GM19238 (cell line): ENCODE data around the gene NALCN.
"Not testable (repeated sequence)": the region's sequence is repeated elsewhere in the genome, so short reads cannot be mapped to it uniquely, and the experiment has no call there.

Source experiments
- DNase-seq: peaks from one replicate; pipeline ENCODE4 v3.0.0; 2011; ENCODE audit warnings: low spot score; ENCODE audit not compliant: insufficient read length

NALCN gene

DNA sequence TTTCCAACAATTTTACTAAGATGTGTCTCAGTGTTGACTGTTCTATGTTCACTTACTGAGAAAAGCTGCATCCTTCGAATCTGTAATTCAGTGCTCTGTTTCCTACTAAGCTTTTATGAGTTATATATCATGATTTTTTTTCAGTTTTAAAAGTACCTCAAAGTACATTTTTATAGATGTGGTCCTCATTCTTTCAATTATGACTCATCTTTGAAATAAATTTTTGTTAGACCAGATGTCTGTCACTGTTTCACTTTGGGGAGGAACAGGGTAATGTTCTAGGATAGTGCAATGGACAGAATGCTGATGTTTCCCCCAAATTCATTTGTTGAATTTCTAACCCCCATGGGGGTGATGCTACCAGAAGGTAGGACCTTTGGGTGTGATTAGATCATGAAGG is 74.8 kb downstream of the NALCN start:
- DNase-seq: no peak

DNA sequence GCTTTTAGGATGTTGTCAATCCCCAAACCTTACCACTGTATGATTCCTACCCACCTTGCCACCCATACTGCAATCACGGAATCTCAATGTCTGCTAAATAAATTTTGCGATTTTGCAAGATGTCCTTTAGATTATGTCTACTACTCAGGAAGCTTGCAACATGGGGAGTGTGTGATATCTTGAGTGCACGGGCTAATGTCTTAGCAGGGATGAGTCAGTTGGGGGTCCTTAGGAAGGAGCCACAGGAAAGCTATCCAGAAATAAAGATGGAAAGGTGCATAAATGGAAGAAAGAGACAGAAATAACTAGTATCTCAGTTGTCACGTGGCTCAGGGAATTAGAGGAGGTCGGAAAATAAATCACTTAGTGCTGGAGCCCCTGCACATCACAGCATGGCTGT is 77.1 kb downstream of the NALCN start:
- DNase-seq: no peak

DNA sequence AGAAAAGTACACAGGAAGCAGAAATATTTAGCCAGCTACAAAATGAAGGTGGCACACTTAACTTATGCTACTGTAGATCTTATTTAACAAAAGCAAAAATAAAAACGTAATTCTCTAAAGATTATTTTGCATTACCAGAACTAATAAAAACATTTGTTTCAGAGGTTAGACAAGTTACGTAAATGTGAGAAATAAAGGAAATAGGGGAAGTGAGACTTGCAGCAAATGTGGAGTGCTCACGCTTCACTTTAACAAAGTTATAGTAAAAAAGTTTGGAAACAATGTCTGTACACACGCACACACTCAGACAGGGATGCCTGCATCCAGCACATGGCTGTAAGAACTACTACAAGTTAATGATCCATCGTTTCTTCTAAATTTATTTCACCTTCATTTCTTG is 83.7 kb downstream of the NALCN start:
- no peak for DNase-seq

GRCh38 chr13:101331731-101332130 is 84.6 kb downstream of the NALCN start:
- no peak for DNase-seq

DNA sequence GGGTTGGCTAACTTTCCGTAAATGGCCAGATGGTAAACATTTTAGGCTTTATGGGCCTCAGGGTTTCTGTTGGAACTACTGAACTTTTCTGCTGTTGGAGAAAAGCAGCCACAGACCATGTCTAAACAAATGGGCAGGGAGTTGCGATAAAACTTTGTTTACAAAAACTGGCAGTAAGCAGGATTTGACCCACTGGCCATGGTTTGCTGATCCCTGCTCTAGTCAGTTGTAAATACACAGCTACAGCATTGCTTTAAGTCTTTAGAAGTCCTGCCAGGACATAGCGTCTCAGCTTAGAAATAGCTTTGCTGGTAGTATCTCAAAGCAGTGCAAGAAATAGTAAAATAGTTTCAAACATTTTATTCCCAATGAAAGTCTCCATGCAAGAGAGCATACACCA is 88.4 kb downstream of the NALCN start:
- DNase-seq: no peak

DNA sequence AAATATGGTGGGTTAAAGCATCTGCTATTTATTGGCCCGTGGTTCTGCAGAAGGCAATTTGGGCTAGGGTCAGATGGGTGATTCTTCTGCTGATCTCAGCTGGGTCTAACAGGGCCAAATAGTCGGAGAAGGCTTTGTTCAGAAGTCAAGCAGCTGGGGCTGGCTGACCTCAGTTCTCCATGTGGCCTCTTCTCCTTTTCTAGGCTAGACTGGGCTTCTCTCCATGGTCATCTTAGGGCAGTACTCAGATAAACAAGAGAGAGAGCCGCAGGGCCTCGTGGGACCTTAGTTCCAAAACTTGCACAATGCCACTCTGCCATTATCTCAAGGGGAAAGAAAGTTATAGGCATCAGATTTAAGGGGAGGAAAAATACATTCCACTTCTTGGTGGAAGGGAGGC is 89.6 kb downstream of the NALCN start:
- DNase-seq: no peak

DNA sequence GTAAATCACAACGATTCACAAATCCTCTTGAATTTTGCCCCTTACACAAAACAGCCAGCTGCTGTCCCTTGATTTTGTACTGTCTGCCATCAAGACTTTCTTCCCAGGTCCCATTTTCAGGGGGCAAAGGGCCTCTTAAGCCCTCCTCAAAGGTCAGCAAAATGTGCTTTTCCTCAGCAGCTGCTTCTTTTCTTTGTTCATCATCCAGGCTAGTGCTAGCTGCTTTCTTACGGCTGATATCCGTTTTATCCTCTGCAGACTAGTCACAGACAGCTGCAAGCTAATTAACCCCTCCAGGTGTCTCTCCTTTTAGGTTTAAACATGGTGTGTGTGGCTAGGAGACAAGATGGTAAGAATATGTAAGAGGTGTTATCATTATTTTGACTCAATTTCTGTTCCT is 90.9 kb downstream of the NALCN start:
- no peak for DNase-seq

DNA sequence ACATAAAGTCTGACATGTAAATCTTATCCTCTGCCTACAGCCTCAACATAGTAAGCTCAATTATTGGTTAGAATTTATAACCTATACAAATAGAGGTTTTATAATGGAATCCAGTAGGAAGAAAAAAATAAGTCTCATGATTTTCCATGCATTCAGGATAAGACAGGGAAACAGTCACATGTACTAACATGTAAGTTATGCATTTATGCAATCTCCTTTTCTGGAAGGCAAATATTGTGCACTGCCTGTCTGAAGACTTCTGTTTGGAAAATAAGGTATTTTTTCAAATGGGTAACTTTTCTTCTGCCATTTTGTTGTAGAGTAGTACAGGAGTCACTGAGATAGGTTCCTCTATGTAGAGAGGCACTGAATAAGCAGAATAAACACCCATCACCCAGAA is 92.7 kb downstream of the NALCN start:
- DNase-seq: no peak

DNA sequence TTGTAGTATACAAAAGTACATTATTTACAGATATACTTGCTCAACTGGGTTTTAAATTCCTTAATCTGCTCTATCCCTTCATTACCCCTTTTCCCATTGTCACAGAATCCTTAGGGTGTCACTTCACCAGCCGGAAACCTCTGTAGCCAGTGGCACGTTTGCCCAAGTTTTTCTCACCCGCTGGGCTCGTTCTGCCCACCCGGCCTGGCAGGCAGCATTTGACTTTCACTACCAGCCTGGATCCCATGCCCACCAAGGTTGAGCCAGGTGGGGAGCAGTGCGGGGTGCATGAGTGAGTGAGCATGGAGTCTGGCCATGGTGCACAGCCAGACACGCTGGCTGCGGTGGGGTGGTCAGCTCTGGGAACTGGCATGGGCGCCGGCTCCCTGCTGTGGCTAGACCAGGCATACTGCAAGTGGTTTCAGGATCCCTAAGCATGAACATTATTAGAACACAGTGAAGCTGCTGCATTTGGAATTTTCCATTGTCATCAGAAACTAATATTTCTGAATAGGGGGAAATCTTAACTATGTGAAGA is 98.3 kb downstream of the NALCN start:
- no peak for DNase-seq

GRCh38 chr13:101313479-101313878 is 102.8 kb downstream of the NALCN start:
- not testable (repeated sequence) for DNase-seq

- no peak for DNase-seq
These were observed 107.2 kb downstream of the NALCN start for GRCh38 chr13:101309014-101309619.

DNA sequence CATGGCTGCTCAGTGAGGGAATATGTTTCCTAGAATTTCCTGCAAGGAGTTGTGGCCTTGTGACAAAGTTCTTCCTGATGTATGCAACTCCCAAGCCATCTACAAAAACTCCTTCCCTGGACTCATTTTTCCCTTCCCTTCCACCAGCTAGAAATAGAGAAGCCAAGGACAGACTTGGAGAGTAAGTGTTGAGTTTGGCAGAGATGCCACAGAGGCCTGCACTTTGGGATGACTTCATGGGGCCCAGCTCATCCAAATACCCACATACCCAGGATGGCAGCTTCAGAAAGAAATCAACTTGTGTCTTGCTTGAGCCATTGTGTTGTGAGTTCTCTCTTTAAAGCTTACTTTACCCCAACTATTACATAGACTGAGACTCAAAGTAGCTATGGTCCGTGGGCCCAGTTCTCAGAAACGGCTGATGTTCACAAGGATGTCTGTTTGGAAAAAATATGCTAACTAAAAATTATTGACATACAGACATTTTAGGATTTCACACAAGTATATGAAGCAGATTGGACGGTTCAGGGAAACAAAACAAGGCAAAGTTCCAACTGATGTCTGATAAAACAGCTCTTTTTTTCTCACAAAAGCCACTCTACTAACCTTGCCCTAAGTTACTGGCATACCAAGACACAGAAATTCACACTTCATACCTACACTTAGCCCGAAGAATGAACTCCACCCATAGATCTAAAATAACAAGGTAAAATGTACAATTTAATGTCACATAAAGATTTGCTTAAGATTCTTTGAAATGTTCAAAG is 107.9 kb downstream of the NALCN start:
- no peak for DNase-seq

DNA sequence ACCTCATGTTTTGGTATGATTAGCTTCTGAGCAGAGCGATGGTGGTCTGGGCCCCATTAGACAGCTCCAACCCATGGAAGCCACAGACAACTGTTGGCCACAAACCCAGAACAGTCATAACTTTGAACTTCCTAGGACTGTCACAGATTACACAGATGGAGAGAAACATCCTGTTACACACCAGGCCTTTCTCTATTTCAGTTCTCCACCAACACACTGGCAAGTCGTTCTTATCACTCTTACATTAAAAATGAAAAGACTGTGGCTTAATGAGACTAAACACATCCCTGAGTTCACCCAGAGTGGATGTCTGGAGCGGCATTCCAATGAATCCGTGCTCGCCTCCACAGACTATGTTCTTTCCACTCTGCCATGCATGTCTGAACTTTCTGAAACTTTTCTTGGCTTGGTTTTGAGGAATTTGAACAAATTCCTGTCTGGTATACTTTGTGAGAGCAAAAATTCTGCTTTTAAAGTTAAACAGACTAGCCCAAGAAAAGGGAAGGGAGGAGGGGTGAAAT is 109.1 kb downstream of the NALCN start:
- DNase-seq: no peak

- no peak for DNase-seq
These were observed 109.5 kb downstream of the NALCN start for GRCh38 chr13:101306773-101307172.

DNA sequence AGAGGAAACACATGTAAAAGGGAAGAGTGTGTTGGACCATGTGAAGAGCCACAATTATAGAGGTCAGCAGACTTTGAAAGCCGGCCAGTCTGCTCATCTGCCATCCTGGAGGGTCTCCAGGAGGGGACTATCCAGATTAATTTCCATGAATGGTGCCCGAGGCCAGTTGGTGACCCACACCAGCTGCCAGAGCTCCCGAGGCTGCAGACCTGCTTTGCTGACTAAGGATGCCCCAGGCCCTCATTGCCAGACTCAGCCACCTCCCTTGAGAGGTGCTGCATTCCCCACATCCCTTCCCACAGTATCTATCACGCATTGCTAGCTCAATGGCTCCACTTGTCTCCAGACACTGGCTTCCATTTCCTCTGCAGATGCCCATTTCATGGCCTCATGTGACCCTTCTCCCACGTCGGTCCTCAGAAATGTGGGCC is 110.3 kb downstream of the NALCN start:
- DNase-seq: no peak

DNA sequence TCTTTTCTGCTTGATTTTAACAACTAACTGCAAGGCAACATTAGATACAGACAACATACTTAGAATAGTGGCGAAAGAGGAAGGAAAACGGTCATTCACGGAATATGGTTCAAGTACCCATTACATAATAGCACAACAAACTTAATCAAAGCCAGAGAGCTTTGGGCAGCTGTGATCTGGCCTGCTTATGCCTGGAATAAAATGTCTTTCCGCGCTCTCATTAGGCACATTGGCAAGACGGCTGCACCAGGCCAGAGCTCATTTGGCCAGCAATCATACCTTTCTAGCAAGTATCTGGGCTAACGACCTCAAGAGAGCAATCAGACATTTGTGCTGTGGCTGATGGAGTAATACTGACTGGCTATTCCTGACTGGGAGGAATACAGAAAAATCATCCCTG is 112.8 kb downstream of the NALCN start:
- DNase-seq: no peak

GRCh38 chr13:101301053-101301452 is 115.3 kb downstream of the NALCN start:
- DNase-seq: no peak

GRCh38 chr13:101300531-101300930 is 115.8 kb downstream of the NALCN start:
- DNase-seq: no peak

DNA sequence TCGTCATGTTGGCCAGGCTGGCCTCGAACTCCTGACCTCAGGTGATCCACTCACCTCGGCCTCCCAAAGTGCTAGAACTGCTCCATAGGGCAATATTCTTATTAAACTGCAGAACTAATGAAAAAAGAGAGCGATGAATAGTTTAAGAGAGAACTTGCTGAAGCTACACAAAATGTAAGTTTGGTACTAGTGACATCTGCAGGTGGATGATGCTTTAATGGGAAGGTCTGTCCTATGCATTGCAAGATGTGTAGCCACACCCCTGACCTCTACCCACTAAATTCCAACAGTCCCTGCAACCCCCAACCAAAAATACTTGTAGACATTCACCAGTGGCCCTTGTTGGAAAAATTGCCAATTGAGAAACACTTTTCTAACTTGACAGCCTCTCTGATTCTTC is 117.8 kb downstream of the NALCN start:
- no peak for DNase-seq

- DNase-seq: no peak
These were observed 118.5 kb downstream of the NALCN start for GRCh38 chr13:101297794-101298193.

DNA sequence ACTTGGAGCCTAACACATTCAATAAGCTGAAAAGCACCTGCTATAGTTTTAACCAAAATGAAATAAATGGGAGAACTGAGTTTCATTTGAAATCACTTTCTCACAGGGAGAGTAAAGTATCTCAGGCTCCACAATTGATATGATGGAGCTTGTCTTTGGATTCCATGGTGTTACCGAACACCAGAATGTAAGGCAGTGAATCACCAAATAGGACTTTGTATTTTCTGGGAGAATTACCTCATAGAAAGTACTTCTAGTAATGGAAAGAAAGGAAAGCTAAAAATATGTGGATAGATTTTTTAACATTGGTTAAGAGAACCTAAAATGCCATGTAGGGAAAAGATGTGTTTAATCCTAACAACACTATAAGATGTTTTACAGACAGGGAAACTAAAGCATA is 123.6 kb downstream of the NALCN start:
- DNase-seq: no peak

GRCh38 chr13:101291646-101292515 is 124.4 kb downstream of the NALCN start:
- DNase-seq: no peak
